Epithelial cell of proximal tubule (primary cell): ENCODE measurements around the gene SDC3. TPM values are rescaled to one million over a fixed set of nuclear protein-coding genes. Genes with fewer than 3 reads are reported as not detected.

Experiments used
- DNase-seq: peaks from one replicate; pipeline ENCODE4 v3.0.0-alpha.2; 2011; ENCODE audit warnings: low read depth
- H3K4me3 ChIP-seq: 2 replicates; pipeline ENCODE4 v1.5.1; 2011; ENCODE audit warnings: low read depth, mild to moderate bottlenecking, low read length
- CTCF ChIP-seq: conservative IDR thresholded peaks from 2 replicates; pipeline ENCODE4 v1.5.1; 2012; ENCODE audit warnings: low read depth, mild to moderate bottlenecking, low read length
- total RNA-seq: library from RNA; depleted of rRNA; stranded (reverse); fragments of >200 nt; gene quantifications from 2 replicates; pipeline ENCODE4 v1.2.3, GENCODE V29; 2015

Gene SDC3
- total RNA-seq, 1 donor from 2014 or later, result 25.6 TPM

- no peak for TF ChIP-seq CTCF
- peak overlapping the region; percentile 64 for H3K4me3 ChIP-seq
- no peak for DNase-seq
Observed at GRCh38 chr1:30907481-30908315, 860 bp downstream of the SDC3 start.

DNA sequence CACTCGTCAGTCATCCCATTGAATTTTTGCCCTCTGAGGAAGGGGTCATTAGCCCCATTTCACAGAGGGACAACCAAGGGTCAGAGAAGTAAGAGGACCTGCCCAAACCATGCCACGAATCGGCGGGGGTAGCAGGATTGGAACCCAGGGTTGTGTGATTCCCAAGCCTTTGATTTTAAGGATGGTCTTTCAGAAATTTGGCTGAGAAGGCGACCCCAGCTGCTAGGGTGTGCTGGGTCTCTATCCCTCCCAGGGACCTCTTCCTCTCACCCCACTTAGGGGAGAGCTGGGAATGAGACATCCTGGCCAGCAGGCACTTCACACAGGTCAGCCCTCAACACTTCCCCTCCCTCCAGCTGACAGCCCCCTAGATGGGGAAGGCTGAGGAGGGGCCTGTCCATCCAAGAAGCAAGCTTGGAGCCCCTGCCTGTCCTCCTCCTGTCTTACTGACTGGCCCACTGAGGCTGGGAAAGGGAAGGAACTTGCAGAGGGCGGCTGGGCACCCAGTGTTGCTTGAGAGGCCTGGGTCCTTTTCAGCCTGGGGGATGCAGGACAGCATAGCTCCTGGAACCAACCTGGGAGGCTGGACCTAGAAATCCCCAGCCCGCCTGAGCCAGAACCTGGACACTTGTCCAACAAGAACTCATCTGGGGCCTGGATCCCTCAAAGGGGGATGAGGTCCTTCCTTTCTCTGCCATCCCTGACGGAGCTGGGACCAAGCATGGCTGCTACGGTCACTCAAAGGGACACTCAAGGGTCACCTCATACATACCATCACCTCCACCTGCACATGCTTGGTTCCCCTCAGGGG lies 1.7 kb downstream of the SDC3 start:
- TF ChIP-seq CTCF, result no peak
- H3K4me3 ChIP-seq, result peak overlapping the region; percentile 64
- no peak for DNase-seq

GRCh38 chr1:30905916-30906620 lies 2.5 kb downstream of the SDC3 start:
- H3K4me3 ChIP-seq, result no peak overlapping the region
- no peak for DNase-seq
- no peak for TF ChIP-seq CTCF

DNA sequence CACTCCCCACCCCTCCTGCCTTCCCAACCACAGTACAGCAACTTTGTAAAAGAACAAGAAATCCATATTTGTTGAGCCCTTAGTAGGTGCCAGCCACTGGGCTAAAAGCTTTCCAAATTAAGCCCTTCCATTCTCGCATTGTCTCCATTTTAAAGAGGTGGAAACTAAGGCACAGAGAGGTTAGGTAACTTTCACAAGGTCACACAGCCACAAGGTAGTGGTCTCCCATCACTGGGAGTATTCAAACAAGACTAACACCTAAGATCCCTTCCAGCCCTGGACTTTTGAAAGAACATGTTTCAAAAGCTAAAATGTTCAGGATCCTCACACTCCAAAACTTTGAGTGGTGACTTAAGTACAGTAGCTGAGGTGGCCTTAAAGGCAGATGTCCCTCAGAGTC lies 3.2 kb downstream of the SDC3 start:
- DNase-seq, result no peak
- no peak overlapping the region for H3K4me3 ChIP-seq
- TF ChIP-seq CTCF, result no peak

- no peak for TF ChIP-seq CTCF
- H3K4me3 ChIP-seq, result no peak overlapping the region
- no peak for DNase-seq
Observed at GRCh38 chr1:30904962-30905335, 3.6 kb downstream of the SDC3 start.

DNA sequence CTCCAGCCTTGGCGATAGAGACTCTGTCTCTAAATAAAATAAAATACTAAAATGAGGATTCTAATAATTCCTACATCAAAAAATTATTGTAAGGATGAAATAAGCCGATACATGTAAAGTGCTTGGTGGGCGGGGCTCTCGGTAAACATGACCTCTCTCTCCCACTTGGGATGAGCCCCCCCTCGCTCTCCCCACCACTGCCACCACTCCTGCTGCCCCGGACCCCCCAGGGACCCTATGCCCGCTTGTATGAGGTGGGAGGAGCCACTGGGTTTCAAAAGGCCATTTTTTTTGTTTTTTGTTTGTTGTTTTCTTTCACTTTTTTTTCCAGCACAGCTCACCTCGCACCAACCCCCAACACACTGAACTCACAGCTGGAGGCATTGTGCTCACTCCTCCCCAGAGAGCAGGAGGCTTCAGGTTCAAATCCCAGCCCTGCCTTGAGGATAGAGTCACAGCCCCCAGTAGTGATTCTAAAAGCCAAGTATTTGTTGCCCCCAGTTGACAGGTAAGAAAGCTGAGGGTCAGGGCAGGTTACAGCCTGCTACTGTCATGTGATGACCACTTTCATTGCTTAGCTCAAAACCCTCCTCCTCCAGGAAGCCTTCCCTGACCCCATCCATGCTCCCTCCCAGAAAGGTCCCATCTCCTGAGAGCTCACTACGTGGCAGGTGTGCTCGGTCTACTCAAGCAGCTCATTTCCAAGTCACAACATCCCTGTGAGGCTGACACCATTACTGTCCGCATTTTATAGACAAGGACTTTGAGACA lies 4.2 kb downstream of the SDC3 start:
- no peak for DNase-seq
- no peak overlapping the region for H3K4me3 ChIP-seq
- TF ChIP-seq CTCF, result no peak
